Right lobe of liver (tissue), 4 donors: ENCODE data around the gene IFT88.

ENCODE experiments used
- CTCF ChIP-seq, 4 donors: fragments of 200-600 bp in 3 of 4; fragments of 450-650 bp in 1 of 4; IDR thresholded peaks; one replicate each; pipeline versions ENCODE4 v1.5.1 to v1.8.0; 2016 to 2022; ENCODE audit warnings: antibody characterized with exemption in 4 of 4, mild to moderate bottlenecking in 2 of 4
- POLR2A ChIP-seq: fragments of 450-650 bp; IDR thresholded peaks from one replicate; pipeline ENCODE4 v1.6.1; 2017; ENCODE audit warnings: antibody characterized with exemption, mild to moderate bottlenecking
- donor health status: DM: no; HTN: no; CAD: no.
- donor health status: DM: no; HTN: no; CAD: no.
- donor health status: DM: no; HTN: yes; CAD: no.

GRCh38 chr13:20647758-20648157, 80.8 kb downstream of the IFT88 start:
- TF ChIP-seq CTCF (IDR thresholded peaks at IDR 0.05) (no peak), POLR2A (no peak)
